LNCaP clone FGC (cell line): Measurements from ENCODE around the gene KIF3A.

Experiments used
- DNase-seq: peaks from one replicate; pipeline ENCODE4 v3.0.0-alpha.2; 2011; ENCODE audit warnings: low read depth
- H3K4me3 ChIP-seq: 2 replicates; pipeline ENCODE4 v1.5.1; 2011; ENCODE audit warnings: mild to moderate bottlenecking, low read depth, low read length, control low read depth
- CTCF ChIP-seq: IDR thresholded peaks from 2 replicates; pipeline ENCODE4 v1.5.1; 2012; ENCODE audit warnings: mild to moderate bottlenecking; ENCODE audit not compliant: control insufficient read depth, insufficient read depth; ENCODE audit errors: extremely low read depth

Gene KIF3A

DNA sequence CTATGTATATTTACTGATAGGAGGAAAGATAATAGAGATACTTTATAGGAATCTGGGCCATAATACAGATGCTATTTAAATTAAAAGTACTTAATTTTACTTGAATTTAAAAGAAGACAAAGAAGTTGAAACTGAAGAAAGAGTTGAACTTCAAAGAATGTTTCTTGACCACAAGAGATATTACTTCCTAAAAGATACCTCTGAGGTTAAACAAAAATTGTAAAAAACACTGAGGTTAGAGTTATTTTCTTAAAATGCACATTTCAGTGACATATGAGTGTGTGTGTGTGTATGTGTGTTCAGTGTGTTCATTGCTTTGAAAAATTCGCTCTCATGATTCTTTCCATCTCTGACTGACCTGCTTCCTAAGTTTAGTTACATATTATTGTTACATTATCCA lies 43.2 kb upstream of the KIF3A start:
- no peak for DNase-seq
- TF ChIP-seq CTCF = no peak
- no peak overlapping the region for H3K4me3 ChIP-seq

- no peak for DNase-seq
- no peak for TF ChIP-seq CTCF
- H3K4me3 ChIP-seq = no peak overlapping the region
Measured at GRCh38 chr5:132779961-132780360, 42.6 kb upstream of the KIF3A start.

DNA sequence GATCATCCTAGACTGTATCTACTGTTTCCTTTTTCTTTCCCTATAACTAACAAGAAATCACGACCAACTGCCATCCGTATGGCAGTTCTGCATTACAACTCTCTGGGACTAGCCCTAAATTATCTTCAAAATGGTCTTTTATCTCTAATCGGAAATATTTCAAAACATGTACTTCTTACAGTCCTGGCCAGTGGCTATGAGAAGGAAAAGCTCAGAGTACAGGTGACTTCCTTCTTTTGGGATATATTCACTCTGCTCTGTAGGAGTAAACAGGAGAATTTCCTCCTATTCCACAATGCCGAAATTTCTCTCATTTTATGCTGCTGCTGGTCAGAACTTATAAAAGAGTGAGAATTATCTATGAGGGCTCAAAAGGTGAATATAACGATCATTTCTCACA lies 41.5 kb upstream of the KIF3A start:
- no peak for TF ChIP-seq CTCF
- DNase-seq = no peak
- no peak overlapping the region for H3K4me3 ChIP-seq

- TF ChIP-seq CTCF = no peak
- DNase-seq = no peak
- peak overlapping the region; percentile 75 for H3K4me3 ChIP-seq
Measured at GRCh38 chr5:132778129-132778528, 40.8 kb upstream of the KIF3A start.

DNA sequence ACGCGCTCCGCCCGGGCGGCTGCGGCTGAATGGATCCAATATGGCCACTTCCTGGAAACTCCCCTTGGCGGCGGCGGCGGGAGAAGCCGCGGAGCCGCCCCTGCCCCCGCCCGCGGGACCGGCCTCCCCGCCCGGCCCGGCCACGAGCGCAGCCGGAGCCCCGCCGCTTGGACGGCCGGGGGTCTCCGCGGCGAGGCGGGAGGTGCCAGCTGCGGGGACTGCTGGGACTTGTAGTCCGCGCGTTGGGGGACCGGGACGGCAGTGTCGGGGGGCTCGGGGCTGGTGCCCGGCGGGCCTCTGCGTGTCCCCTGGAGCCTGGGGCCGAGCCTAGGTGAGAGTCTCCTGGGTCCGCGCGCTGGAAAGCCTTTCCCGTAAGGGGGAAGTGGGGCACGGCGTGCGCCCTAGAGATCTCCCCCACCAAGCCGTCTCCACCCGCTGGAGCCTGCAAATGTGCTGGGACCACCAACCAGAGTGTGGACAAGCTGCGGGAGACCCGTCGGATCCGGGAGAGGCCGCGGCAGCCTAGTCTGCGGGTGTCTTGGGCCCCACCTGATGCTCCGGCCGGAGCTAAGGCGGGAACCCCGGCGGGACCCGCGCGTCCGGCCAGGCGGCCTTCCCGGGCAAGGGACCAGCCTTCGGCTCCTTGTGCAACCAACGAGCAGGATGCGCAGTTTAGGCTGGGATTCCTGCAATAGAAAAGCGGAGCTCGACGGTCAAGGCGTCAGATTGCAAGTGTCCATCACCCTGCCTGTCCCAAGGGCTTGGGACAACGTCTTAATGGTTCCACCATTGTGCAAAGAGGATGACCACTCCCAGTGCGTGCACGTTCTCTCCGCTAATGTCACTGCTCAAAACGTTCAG lies 40.1 kb upstream of the KIF3A start, which contains the start of gene SEPTIN8:
SEPTIN8 (minus strand) TSS at position 31 of the 861 bp plus-strand sequence. CDS start 102 bp downstream, outside the sequence.
- H3K4me3 ChIP-seq = peak within 1 kb of the TSS; percentile 75
- DNase-seq = no peak
- TF ChIP-seq CTCF = no peak

GRCh38 chr5:132776938-132777208 lies 39.5 kb upstream of the KIF3A start:
- no peak for DNase-seq
- TF ChIP-seq CTCF = no peak
- peak overlapping the region; percentile 75 for H3K4me3 ChIP-seq
